Cardiac muscle cell (in vitro differentiated cells and primary cell): ENCODE measurements around the gene EZH2. TPM values are rescaled to one million over a fixed set of nuclear protein-coding genes. Genes with fewer than 3 reads are reported as not detected.

ENCODE experiments used
- DNase-seq, 2 donors: peaks; one replicate each; pipeline versions ENCODE4 v3.0.0 to v3.0.0-alpha.2; 2010 to 2017; ENCODE audit warnings: low read depth in 1 of 2, low spot score in 1 of 2
- H3K27ac ChIP-seq: fragments of 200-600 bp; sonication (generic); 2 replicates; pipeline ENCODE4 v1.5.1; 2016
- H3K27me3 ChIP-seq: fragments of 200-600 bp; sonication (generic); 2 replicates; pipeline ENCODE4 v1.6.0; 2016; ENCODE audit warnings: control low read depth
- H3K36me3 ChIP-seq: fragments of 200-600 bp; sonication (generic); 2 replicates; pipeline ENCODE4 v1.5.1; 2016; ENCODE audit warnings: control low read depth
- H3K4me1 ChIP-seq: fragments of 200-600 bp; sonication (generic); 2 replicates; pipeline ENCODE4 v1.8.1; 2017; ENCODE audit warnings: low read depth, mild to moderate bottlenecking, mixed run types
- H3K4me3 ChIP-seq: fragments of 200-600 bp; sonication (generic); 2 replicates; pipeline ENCODE4 v1.5.1; 2016; ENCODE audit warnings: mild to moderate bottlenecking
- H3K9me3 ChIP-seq: fragments of 200-600 bp; sonication (generic); 2 replicates; pipeline ENCODE4 v1.5.1; 2017; ENCODE audit warnings: low read depth, mild to moderate bottlenecking, control low read depth
- CTCF ChIP-seq: IDR thresholded peaks from 2 replicates; pipeline ENCODE4 v1.5.1; 2012; ENCODE audit warnings: low read depth, mild to moderate bottlenecking, low read length
- polyA plus RNA-seq: library from polyadenylated mRNA; unstranded; fragments of >200 nt; fragmentation: Nextera tagmentation; extraction: Ambion mirVana; gene quantifications from 2 replicates; pipeline ENCODE4 v1.2.1, GENCODE V29; 2016
- total RNA-seq: library from RNA; depleted of rRNA; stranded (reverse); fragments of >200 nt; gene quantifications from 2 replicates; pipeline ENCODE4 v1.2.3, GENCODE V29; 2016

EZH2 gene
- total and polyA plus RNA-seq, 2 experiments from 2014 or later = 18.7 to 28.4 TPM

- Histone ChIP-seq H3K9me3 (no peaks in the 10 kb centered on the region), H3K36me3 (peaks cover 9% of the 10 kb centered on the region), H3K27me3 (no peaks in the 10 kb centered on the region), H3K4me3 (no peak overlapping the region), H3K4me1 (no peaks in the 10 kb centered on the region), H3K27ac (no peak overlapping the region)
- DNase-seq = no peak
- no peak for TF ChIP-seq CTCF
Observed at GRCh38 chr7:148831782-148832181, 52.3 kb downstream of the EZH2 start.

GRCh38 chr7:148830897-148831692 lies 53.0 kb downstream of the EZH2 start:
- Histone ChIP-seq H3K36me3 (peaks cover 15% of the 10 kb centered on the region), H3K4me1 (no peaks in the 10 kb centered on the region), H3K27ac (no peak overlapping the region), H3K4me3 (no peak overlapping the region), H3K9me3 (no peaks in the 10 kb centered on the region), H3K27me3 (no peaks in the 10 kb centered on the region)
- no peak for TF ChIP-seq CTCF
- no peak for DNase-seq

- H3K4me3 ChIP-seq = no peak overlapping the region
- H3K4me1 ChIP-seq = no peaks in the 10 kb centered on the region
- no peak for TF ChIP-seq CTCF
- H3K27ac ChIP-seq = peak overlapping the region; percentile 24
- DNase-seq = no peak
- no peaks in the 10 kb centered on the region for H3K27me3 ChIP-seq
- no peaks in the 10 kb centered on the region for H3K9me3 ChIP-seq
- peaks cover 21% of the 10 kb centered on the region for H3K36me3 ChIP-seq
Observed at GRCh38 chr7:148828965-148829364, 55.1 kb downstream of the EZH2 start.

GRCh38 chr7:148825338-148825737 lies 58.8 kb downstream of the EZH2 start:
- H3K36me3 ChIP-seq = peaks cover 21% of the 10 kb centered on the region
- no peaks in the 10 kb centered on the region for H3K9me3 ChIP-seq
- no peak overlapping the region for H3K27ac ChIP-seq
- no peak overlapping the region for H3K4me3 ChIP-seq
- DNase-seq = no peak
- TF ChIP-seq CTCF = no peak
- no peaks in the 10 kb centered on the region for H3K27me3 ChIP-seq
- peaks cover 10% of the 10 kb centered on the region for H3K4me1 ChIP-seq

GRCh38 chr7:148824864-148825263 lies 59.2 kb downstream of the EZH2 start:
- Histone ChIP-seq H3K4me3 (no peak overlapping the region), H3K4me1 (peaks cover 11% of the 10 kb centered on the region), H3K36me3 (peaks cover 19% of the 10 kb centered on the region), H3K27ac (no peak overlapping the region), H3K9me3 (no peaks in the 10 kb centered on the region), H3K27me3 (no peaks in the 10 kb centered on the region)
- no peak for TF ChIP-seq CTCF
- no peak for DNase-seq
